ENCODE results near the gene OR2G2. TPM values are rescaled to one million over a fixed set of nuclear protein-coding genes. Genes with fewer than 3 reads are reported as not detected.

The OR2G2 gene
- total RNA-seq, 1 experiment from 2014 or later, result not detected

GRCh38 chr1:247557926-247558674 lies 30.1 kb upstream of the OR2G2 start:
- H3K9me3 ChIP-seq, result no peaks in the 10 kb centered on the region; the same call in 1 of the 2 replicates
- no peaks in the 10 kb centered on the region for H3K36me3 Mint-ChIP-seq (ENCODE audit: insufficient read depth, unreplicated experiment)
- no peak for TF ChIP-seq CTCF (IDR thresholded peaks at IDR 0.05; ENCODE audit: insufficient read depth in 1 of 2, low read depth in 1 of 2, low read length in 1 of 2, severe bottlenecking in 1 of 2, unreplicated experiment in 1 of 2)
- BruUV-seq (replicated peaks), result no TSS peak
- no peaks in the 10 kb centered on the region for H3K36me3 ChIP-seq (ENCODE audit: control insufficient read depth, insufficient read depth, low read length)
- H3K27me3 ChIP-seq (replicated peaks; ENCODE audit: control insufficient read depth, insufficient read depth, low read length), result no peaks in the 10 kb centered on the region
- H3K4me3 ChIP-seq (ENCODE audit: low read depth, low read length), result no peak overlapping the region
- ChIA-PET POLR2A (no interaction called here), CTCF (no interaction called here)
- H3K9me3 Mint-ChIP-seq (ENCODE audit: unreplicated experiment), result no peaks in the 10 kb centered on the region
- no peaks in the 10 kb centered on the region for H3K4me1 ChIP-seq
- intact Hi-C loops (cut with micrococcal nuclease; ENCODE audit: unreplicated experiment), result no loop called here
- no peak for DNase-seq
- H3K4me3 Mint-ChIP-seq (ENCODE audit: unreplicated experiment), result no peak overlapping the region
- peaks cover 8% of the 10 kb centered on the region for H3K27me3 Mint-ChIP-seq (ENCODE audit: insufficient read depth, unreplicated experiment)
- no peak overlapping the region for H3K27ac Mint-ChIP-seq (ENCODE audit: unreplicated experiment)
- no peaks in the 10 kb centered on the region for H3K4me1 Mint-ChIP-seq (ENCODE audit: low read depth, unreplicated experiment)

GRCh38 chr1:247561711-247562110 lies 26.4 kb upstream of the OR2G2 start:
- no peaks in the 10 kb centered on the region for H3K9me3 Mint-ChIP-seq (ENCODE audit: unreplicated experiment)
- no peak overlapping the region for H3K4me3 Mint-ChIP-seq (ENCODE audit: unreplicated experiment)
- CTCF ChIA-PET, result no interaction called here
- no peak for TF ChIP-seq CTCF (IDR thresholded peaks at IDR 0.05; ENCODE audit: insufficient read depth in 1 of 2, low read depth in 1 of 2, low read length in 1 of 2, severe bottlenecking in 1 of 2, unreplicated experiment in 1 of 2)
- POLR2A ChIA-PET, result no interaction called here
- intact Hi-C loops (cut with micrococcal nuclease; ENCODE audit: unreplicated experiment), result no loop called here
- H3K4me1 ChIP-seq, result no peaks in the 10 kb centered on the region
- no peaks in the 10 kb centered on the region for H3K36me3 ChIP-seq (ENCODE audit: control insufficient read depth, insufficient read depth, low read length)
- no TSS peak for BruUV-seq (replicated peaks)
- no peaks in the 10 kb centered on the region for H3K36me3 Mint-ChIP-seq (ENCODE audit: insufficient read depth, unreplicated experiment)
- no peaks in the 10 kb centered on the region; the same call in 1 of the 2 replicates for H3K9me3 ChIP-seq
- H3K27me3 Mint-ChIP-seq (ENCODE audit: insufficient read depth, unreplicated experiment), result peaks cover 8% of the 10 kb centered on the region
- H3K27ac Mint-ChIP-seq (ENCODE audit: unreplicated experiment), result no peak overlapping the region
- H3K4me3 ChIP-seq (ENCODE audit: low read depth, low read length), result no peak overlapping the region
- no peaks in the 10 kb centered on the region for H3K4me1 Mint-ChIP-seq (ENCODE audit: low read depth, unreplicated experiment)
- DNase-seq, result no peak
- H3K27me3 ChIP-seq (replicated peaks; ENCODE audit: control insufficient read depth, insufficient read depth, low read length), result no peaks in the 10 kb centered on the region

GRCh38 chr1:247562198-247562597 lies 26.0 kb upstream of the OR2G2 start:
- BruUV-seq (replicated peaks), result no TSS peak
- Histone ChIP-seq H3K36me3 (ENCODE audit: control insufficient read depth, insufficient read depth, low read length) (no peaks in the 10 kb centered on the region), H3K4me1 (no peaks in the 10 kb centered on the region), H3K4me3 (ENCODE audit: low read depth, low read length) (no peak overlapping the region), H3K27me3 (replicated peaks; ENCODE audit: control insufficient read depth, insufficient read depth, low read length) (no peaks in the 10 kb centered on the region), H3K9me3 (no peaks in the 10 kb centered on the region; the same call in 1 of the 2 replicates)
- ChIA-PET POLR2A (no interaction called here), CTCF (no interaction called here)
- no peaks in the 10 kb centered on the region for H3K4me1 Mint-ChIP-seq (ENCODE audit: low read depth, unreplicated experiment)
- TF ChIP-seq CTCF (IDR thresholded peaks at IDR 0.05; ENCODE audit: insufficient read depth in 1 of 2, low read depth in 1 of 2, low read length in 1 of 2, severe bottlenecking in 1 of 2, unreplicated experiment in 1 of 2), result no peak
- no peak overlapping the region for H3K27ac Mint-ChIP-seq (ENCODE audit: unreplicated experiment)
- H3K4me3 Mint-ChIP-seq (ENCODE audit: unreplicated experiment), result no peak overlapping the region
- intact Hi-C loops (cut with micrococcal nuclease; ENCODE audit: unreplicated experiment), result no loop called here
- no peaks in the 10 kb centered on the region for H3K36me3 Mint-ChIP-seq (ENCODE audit: insufficient read depth, unreplicated experiment)
- peaks cover 5% of the 10 kb centered on the region for H3K27me3 Mint-ChIP-seq (ENCODE audit: insufficient read depth, unreplicated experiment)
- H3K9me3 Mint-ChIP-seq (ENCODE audit: unreplicated experiment), result no peaks in the 10 kb centered on the region
- DNase-seq, result no peak
